Body of pancreas (tissue), 4 donors: ENCODE results near the gene FBXO42. TPM values are rescaled to one million over a fixed set of nuclear protein-coding genes. Genes with fewer than 3 reads are reported as not detected.
"Not testable (repeated sequence)": the region's sequence is repeated elsewhere in the genome, so short reads cannot be mapped to it uniquely, and the experiment has no call there.

Experiments
- ATAC-seq: fragments of 150-250 bp; one replicate; pipeline ENCODE4 v1.9.1; 2016
- DNase-seq, 4 donors: peaks; one replicate each; pipeline ENCODE4 v3.0.0-alpha.2; 2019
- H3K27ac ChIP-seq, 4 donors: fragments of 200-600 bp; sonication (generic); 1 replicate in 3 of 4; 2 replicates in 1 of 4; pipeline versions ENCODE4 v1.5.1 to v1.6.1; 2016 to 2019; ENCODE audit warnings: mild to moderate bottlenecking in 1 of 4, mixed read lengths in 1 of 4, moderate library complexity in 1 of 4
- H3K27me3 ChIP-seq, 2 donors: fragments of 200-600 bp; sonication (generic); one replicate each; pipeline ENCODE4 v1.6.0; 2016; ENCODE audit warnings: mild to moderate bottlenecking in 1 of 2
- H3K36me3 ChIP-seq, 2 donors: fragments of 200-600 bp; sonication (generic); replicated peaks in 1 of 2; 2 replicates each; pipeline ENCODE4 v1.5.1; 2016; ENCODE audit warnings: low read depth in 2 of 2; ENCODE audit not compliant: insufficient read depth in 1 of 2
- H3K4me1 ChIP-seq: fragments of 200-600 bp; sonication (generic); one replicate; pipeline ENCODE4 v1.6.0; 2016
- H3K4me3 ChIP-seq, 2 donors: fragments of 200-600 bp; sonication (generic); 1 replicate in 1 of 2; 2 replicates in 1 of 2; pipeline ENCODE4 v1.5.1; 2016 to 2019
- H3K9me3 ChIP-seq, 3 donors: fragments of 200-600 bp; sonication (generic); 1 replicate in 2 of 3; 2 replicates in 1 of 3; pipeline ENCODE4 v1.5.1; 2016
- POLR2A ChIP-seq, 3 donors: fragments of 450-650 bp; IDR thresholded peaks; one replicate each; pipeline ENCODE4 v1.6.1; 2016; ENCODE audit warnings: antibody characterized with exemption in 3 of 3, mild to moderate bottlenecking in 2 of 3
- WGBS, 2 donors: methylation state at CpG; one replicate each; pipeline ENCODE4 v1.1.5; 2017; 5-methylcytosine and 5-hydroxymethylcytosine counted together
- intact Hi-C: fragments of 100-400 bp; cut with DNase I; formaldehyde crosslinking; loops from one replicate; pipeline ENCODE4 v1.15.1; 2023
- total RNA-seq, 2 donors: library from RNA; depleted of rRNA; stranded (reverse); fragments of >200 nt; gene quantifications; one replicate each; pipeline ENCODE4 v1.1.0, GENCODE V29; 2016
- TF ChIP-seq, protein P1 (sequence below), 7 experiments: fragments of 450-650 bp in 4 of 7; fragments of 200-600 bp in 3 of 7; sonication (generic) in 3 of 7; IDR thresholded peaks; one replicate each; pipeline ENCODE4 v1.5.1; 2016 to 2019; ENCODE audit warnings: antibody characterized with exemption in 7 of 7

FBXO42 gene
- total RNA-seq, 2 donors from 2014 or later = 11.9 to 33.6 TPM

DNA sequence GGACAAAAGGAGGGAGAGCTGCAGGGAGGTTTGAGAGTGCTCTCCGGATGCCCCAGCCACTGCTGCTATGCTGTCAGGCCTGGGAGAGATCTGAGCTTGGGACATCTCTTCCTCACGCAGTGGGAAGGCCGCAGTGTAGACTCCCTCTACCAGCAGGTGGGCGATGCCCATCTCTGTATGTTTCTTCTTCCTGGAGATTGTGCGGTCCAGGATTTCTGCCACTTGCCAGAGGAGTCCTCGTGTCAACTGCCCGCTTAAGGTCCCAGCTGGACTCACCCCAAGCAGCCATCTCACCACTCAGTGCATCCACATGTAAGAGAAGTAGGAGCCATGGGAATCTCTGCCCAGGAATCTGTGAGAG is 126.2 kb downstream of the FBXO42 start:
- Histone ChIP-seq H3K9me3 (no peaks in the 10 kb centered on the region), H3K27me3 (no peaks in the 10 kb centered on the region), H3K4me1 (peaks cover 16% of the 10 kb centered on the region), H3K4me3 (no peak overlapping the region), H3K27ac (peak overlapping the region in 3 of 4 donors; percentile 39 to 69 (median 67)), H3K36me3 (no peaks in the 10 kb centered on the region)
- TF ChIP-seq, protein P1, sequence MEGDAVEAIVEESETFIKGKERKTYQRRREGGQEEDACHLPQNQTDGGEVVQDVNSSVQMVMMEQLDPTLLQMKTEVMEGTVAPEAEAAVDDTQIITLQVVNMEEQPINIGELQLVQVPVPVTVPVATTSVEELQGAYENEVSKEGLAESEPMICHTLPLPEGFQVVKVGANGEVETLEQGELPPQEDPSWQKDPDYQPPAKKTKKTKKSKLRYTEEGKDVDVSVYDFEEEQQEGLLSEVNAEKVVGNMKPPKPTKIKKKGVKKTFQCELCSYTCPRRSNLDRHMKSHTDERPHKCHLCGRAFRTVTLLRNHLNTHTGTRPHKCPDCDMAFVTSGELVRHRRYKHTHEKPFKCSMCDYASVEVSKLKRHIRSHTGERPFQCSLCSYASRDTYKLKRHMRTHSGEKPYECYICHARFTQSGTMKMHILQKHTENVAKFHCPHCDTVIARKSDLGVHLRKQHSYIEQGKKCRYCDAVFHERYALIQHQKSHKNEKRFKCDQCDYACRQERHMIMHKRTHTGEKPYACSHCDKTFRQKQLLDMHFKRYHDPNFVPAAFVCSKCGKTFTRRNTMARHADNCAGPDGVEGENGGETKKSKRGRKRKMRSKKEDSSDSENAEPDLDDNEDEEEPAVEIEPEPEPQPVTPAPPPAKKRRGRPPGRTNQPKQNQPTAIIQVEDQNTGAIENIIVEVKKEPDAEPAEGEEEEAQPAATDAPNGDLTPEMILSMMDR (IDR thresholded peaks at IDR 0.05) = no peak
- no peak for TF ChIP-seq POLR2A (IDR thresholded peaks at IDR 0.05)
- no peak for ATAC-seq
- DNase-seq = no peak
- intact Hi-C loops = no loop called here
- 91 to 94% methylated on average over 7 of the region's 7 CpGs for WGBS, 2 donors

DNA sequence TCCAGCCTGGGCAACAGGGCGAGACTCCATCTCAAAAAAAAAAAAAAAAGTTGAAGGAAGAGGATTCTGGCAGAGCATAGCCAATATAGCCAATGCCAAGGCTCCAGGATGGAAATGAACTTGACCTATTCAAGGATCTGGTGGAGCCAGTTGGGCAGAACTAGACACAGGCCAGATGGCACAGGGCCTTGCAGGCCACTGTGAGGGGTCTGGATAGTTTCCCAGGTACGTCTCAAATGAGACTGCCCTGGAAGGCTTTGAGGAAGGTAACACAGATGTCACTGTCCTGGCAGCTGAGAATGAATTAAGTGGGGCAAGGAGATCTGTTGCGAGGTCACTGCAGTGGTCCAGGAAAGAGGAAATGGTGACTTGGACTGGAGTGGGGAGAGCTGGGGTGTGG is 127.8 kb downstream of the FBXO42 start:
- intact Hi-C loops = no loop called here
- Histone ChIP-seq H3K4me1 (peaks cover 16% of the 10 kb centered on the region), H3K36me3 (no peaks in the 10 kb centered on the region), H3K9me3 (no peaks in the 10 kb centered on the region), H3K27me3 (no peaks in the 10 kb centered on the region), H3K27ac (no peak overlapping the region), H3K4me3 (no peak overlapping the region)
- no peak for ATAC-seq
- WGBS, 2 donors = 78 to 83% methylated on average over 3 of the region's 3 CpGs
- DNase-seq = no peak
- TF ChIP-seq, protein P1 (IDR thresholded peaks at IDR 0.05) = no peak
- TF ChIP-seq POLR2A (IDR thresholded peaks at IDR 0.05) = no peak

DNA sequence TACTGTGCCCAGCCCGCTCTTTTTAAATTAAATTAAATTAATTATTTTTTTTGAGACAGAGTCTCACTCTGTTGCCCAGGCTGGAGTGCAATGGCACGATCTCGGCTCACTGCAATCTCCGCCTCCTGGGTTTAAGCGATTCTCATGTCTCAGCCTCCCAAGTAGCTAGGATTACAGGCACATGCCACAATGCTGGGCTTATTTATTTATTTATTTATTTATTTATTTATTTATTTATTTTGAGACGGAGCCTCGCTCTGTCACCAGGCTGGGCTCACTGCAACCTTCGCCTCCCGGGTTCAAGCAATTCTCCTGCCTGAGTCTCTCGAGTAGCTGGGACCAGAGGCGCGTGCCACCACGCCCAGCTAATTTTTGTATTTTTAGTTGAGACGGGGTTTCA is 129.6 kb downstream of the FBXO42 start:
- DNase-seq, H3K27ac ChIP-seq, H3K36me3 ChIP-seq, ATAC-seq, H3K27me3 ChIP-seq, intact Hi-C loops, H3K4me3 ChIP-seq, H3K9me3 ChIP-seq: not testable (repeated sequence)
- 94 to 96% methylated on average over 14 of the region's 14 CpGs for WGBS, 2 donors
- H3K4me1 ChIP-seq = peaks cover 22% of the 10 kb centered on the region

DNA sequence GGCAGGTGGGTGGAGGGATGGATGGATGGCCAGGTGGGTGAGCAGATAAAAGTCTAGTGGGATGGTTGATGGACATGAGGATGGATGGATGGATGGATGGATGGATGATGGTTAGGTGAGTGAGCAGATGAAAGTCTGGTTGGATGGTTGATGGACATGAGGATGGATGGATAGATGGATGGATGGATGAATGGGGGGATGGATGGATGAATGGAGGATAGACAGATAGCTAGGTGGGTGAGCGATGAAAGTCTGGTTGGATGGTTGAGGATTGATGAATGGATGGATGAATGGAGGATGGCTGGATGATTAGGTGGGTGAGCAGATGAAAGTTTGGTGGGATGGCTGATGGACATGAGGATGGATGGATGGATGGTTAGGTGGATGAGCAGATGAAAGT is 130.8 kb downstream of the FBXO42 start:
- DNase-seq = no peak
- WGBS, 2 donors = 94% methylated on average over 1 of the region's 1 CpG
- H3K27ac ChIP-seq = no peak overlapping the region
- ATAC-seq = no peak
- H3K4me3 ChIP-seq = no peak overlapping the region
- H3K9me3 ChIP-seq = no peaks in the 10 kb centered on the region
- intact Hi-C loops = no loop called here
- no peaks in the 10 kb centered on the region for H3K36me3 ChIP-seq
- H3K4me1 ChIP-seq = peaks cover 20% of the 10 kb centered on the region
- H3K27me3 ChIP-seq = no peaks in the 10 kb centered on the region
- no peak for TF ChIP-seq POLR2A (IDR thresholded peaks at IDR 0.05)

DNA sequence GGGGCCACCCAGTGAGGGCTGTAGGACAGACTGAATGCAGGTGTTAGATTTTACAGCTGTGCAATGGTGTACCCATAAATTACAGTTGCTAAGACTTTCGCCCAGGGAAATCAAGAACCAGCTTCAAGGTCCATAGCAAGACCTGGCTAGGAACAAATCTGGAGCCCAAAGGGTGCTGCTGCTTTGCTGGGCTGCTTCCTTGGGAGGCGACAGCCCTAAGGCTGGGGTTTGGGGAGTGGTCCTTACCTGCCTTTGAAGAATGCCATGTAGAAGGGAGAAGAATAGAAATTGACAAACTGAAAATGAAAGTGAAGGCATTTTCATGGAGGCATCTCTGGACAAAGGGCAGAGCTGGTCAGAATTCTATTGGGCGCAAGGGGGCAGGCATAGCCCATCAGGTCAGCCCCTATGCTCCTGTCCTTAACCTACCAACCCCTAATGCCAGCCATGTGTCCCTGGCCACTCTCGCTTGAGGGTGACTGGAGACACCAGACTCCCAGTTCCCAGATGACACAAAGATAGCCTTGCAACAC is 132.2 kb downstream of the FBXO42 start:
- 96 to 97% methylated on average over 4 of the region's 4 CpGs for WGBS, 2 donors
- Histone ChIP-seq H3K4me3 (no peak overlapping the region), H3K27ac (no peak overlapping the region), H3K36me3 (no peaks in the 10 kb centered on the region), H3K4me1 (peaks cover 22% of the 10 kb centered on the region), H3K27me3 (no peaks in the 10 kb centered on the region), H3K9me3 (no peaks in the 10 kb centered on the region)
- ATAC-seq = no peak
- no peak for DNase-seq
- intact Hi-C loops = no loop called here
- no peak for TF ChIP-seq POLR2A (IDR thresholded peaks at IDR 0.05)
- TF ChIP-seq, protein P1 (IDR thresholded peaks at IDR 0.05) = no peak

DNA sequence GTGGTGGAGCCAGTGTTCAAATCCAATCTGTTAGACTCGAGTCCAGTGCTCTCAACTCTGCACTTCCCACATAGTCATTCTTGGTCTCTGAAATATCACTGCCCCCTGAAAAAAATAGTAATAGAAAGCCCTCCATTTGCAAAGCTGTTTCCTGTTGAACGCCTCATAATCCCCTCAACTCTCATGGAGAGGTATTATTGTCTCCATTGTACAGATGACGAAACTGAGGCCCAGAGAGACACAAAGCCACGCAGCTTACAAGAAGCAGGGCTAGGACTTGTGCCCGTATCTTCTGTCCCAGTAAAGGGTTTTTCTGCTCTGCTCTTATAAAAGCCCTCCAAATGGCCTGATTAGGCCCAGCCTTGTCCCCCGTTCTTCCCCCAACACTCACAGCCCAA is 133.6 kb downstream of the FBXO42 start:
- no peak for ATAC-seq
- no peak for TF ChIP-seq POLR2A (IDR thresholded peaks at IDR 0.05)
- TF ChIP-seq, protein P1 (IDR thresholded peaks at IDR 0.05) = no peak
- Histone ChIP-seq H3K27me3 (no peaks in the 10 kb centered on the region), H3K27ac (peak overlapping the region in 1 of 4 donors; percentile 68), H3K4me1 (peaks cover 22% of the 10 kb centered on the region), H3K4me3 (no peak overlapping the region), H3K9me3 (no peaks in the 10 kb centered on the region), H3K36me3 (no peaks in the 10 kb centered on the region)
- DNase-seq = no peak
- intact Hi-C loops = no loop called here
- WGBS, 2 donors = 92 to 95% methylated on average over 6 of the region's 6 CpGs
